ENCODE results near the gene DIPK1A.

Gene DIPK1A

GRCh38 chr1:92949937-92950817, 11.1 kb downstream of the DIPK1A start:
- no peak overlapping the region for H3K9ac ChIP-seq (ENCODE audit: low read depth, low read length)
- H3K36me3 ChIP-seq (ENCODE audit: insufficient read depth, low read length) = no peaks in the 10 kb centered on the region
- no peaks in the 10 kb centered on the region for H4K20me1 ChIP-seq (ENCODE audit: insufficient read depth, low read length)
- no peak for DNase-seq
- H3K27ac ChIP-seq (ENCODE audit: low read length) = peak overlapping the region; percentile 9
- peaks cover 62% of the 10 kb centered on the region for H3K4me1 ChIP-seq (ENCODE audit: insufficient read depth, low read length)
- no peaks in the 10 kb centered on the region for H3K27me3 ChIP-seq (ENCODE audit: insufficient read depth, low read length, poor library complexity)
- ATAC-seq (ENCODE audit: insufficient read depth, low read depth) = no peak
- H3K4me2 ChIP-seq (ENCODE audit: insufficient read depth, low read length) = no peak overlapping the region; the same call in 1 of the 2 replicates
- no peak overlapping the region for H2AFZ ChIP-seq (ENCODE audit: low read depth, low read length)
- TF ChIP-seq, protein P1, sequence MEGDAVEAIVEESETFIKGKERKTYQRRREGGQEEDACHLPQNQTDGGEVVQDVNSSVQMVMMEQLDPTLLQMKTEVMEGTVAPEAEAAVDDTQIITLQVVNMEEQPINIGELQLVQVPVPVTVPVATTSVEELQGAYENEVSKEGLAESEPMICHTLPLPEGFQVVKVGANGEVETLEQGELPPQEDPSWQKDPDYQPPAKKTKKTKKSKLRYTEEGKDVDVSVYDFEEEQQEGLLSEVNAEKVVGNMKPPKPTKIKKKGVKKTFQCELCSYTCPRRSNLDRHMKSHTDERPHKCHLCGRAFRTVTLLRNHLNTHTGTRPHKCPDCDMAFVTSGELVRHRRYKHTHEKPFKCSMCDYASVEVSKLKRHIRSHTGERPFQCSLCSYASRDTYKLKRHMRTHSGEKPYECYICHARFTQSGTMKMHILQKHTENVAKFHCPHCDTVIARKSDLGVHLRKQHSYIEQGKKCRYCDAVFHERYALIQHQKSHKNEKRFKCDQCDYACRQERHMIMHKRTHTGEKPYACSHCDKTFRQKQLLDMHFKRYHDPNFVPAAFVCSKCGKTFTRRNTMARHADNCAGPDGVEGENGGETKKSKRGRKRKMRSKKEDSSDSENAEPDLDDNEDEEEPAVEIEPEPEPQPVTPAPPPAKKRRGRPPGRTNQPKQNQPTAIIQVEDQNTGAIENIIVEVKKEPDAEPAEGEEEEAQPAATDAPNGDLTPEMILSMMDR (IDR thresholded peaks at IDR 0.05; ENCODE audit: borderline replicate concordance, extremely low read depth, low read length, poor library complexity, severe bottlenecking) = no peak
- no peak for TF ChIP-seq EZH2 (IDR thresholded peaks at IDR 0.05; ENCODE audit: borderline replicate concordance, low read depth, low read length, severe bottlenecking)
- no peak overlapping the region for H3K4me3 ChIP-seq (ENCODE audit: low read depth in 1 of 2, low read length in 2 of 2)
- H3K79me2 ChIP-seq (ENCODE audit: insufficient read depth, low read length) = peaks cover 94% of the 10 kb centered on the region
- H3K9me3 ChIP-seq (ENCODE audit: insufficient read depth, low read length, severe bottlenecking) = no peaks in the 10 kb centered on the region

- Histone ChIP-seq H3K27ac (ENCODE audit: low read length) (no peak overlapping the region), H3K4me3 (ENCODE audit: low read depth in 1 of 2, low read length in 2 of 2) (no peak overlapping the region), H2AFZ (ENCODE audit: low read depth, low read length) (no peak overlapping the region), H3K9ac (ENCODE audit: low read depth, low read length) (no peak overlapping the region), H3K4me1 (ENCODE audit: insufficient read depth, low read length) (peaks cover 59% of the 10 kb centered on the region), H3K9me3 (ENCODE audit: insufficient read depth, low read length, severe bottlenecking) (no peaks in the 10 kb centered on the region), H3K4me2 (ENCODE audit: insufficient read depth, low read length) (no peak overlapping the region), H4K20me1 (ENCODE audit: insufficient read depth, low read length) (peaks cover 5% of the 10 kb centered on the region; the same call in 1 of the 2 replicates), H3K27me3 (ENCODE audit: insufficient read depth, low read length, poor library complexity) (no peaks in the 10 kb centered on the region), H3K36me3 (ENCODE audit: insufficient read depth, low read length) (no peaks in the 10 kb centered on the region), H3K79me2 (ENCODE audit: insufficient read depth, low read length) (peaks cover 95% of the 10 kb centered on the region)
- TF ChIP-seq, protein P1 (IDR thresholded peaks at IDR 0.05; ENCODE audit: borderline replicate concordance, extremely low read depth, low read length, poor library complexity, severe bottlenecking) = no peak
- TF ChIP-seq EZH2 (IDR thresholded peaks at IDR 0.05; ENCODE audit: borderline replicate concordance, low read depth, low read length, severe bottlenecking) = no peak
- DNase-seq = no peak
- no peak for ATAC-seq (ENCODE audit: insufficient read depth, low read depth)
These were observed 13.2 kb downstream of the DIPK1A start for GRCh38 chr1:92948071-92948470.

DNA sequence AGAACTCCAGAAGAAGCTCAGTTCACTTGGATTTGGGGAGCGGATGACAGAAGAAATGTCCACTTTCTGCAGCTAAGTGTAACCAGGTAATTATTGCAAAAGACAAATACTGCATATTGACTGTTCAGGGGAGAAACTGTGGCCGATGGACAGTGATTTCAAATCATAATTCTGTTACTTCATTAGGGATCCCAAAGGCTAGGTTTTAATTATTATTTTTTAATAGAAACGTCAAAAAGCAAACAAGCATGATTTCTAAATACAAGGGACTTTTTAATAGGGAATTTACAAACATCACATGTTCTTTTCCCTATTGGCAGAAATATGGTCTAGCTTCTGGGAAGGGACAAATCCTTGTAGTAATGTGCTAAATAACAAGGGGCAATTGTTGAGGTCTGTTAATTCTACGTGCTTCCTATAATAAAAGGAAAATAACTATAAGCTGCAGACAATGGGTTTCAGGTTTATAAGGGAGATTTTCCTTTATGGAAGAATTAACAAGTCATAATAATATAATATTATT, 15.5 kb downstream of the DIPK1A start:
- H3K36me3 ChIP-seq (ENCODE audit: insufficient read depth, low read length) = no peaks in the 10 kb centered on the region
- no peaks in the 10 kb centered on the region for H3K9me3 ChIP-seq (ENCODE audit: insufficient read depth, low read length, severe bottlenecking)
- H3K27me3 ChIP-seq (ENCODE audit: insufficient read depth, low read length, poor library complexity) = no peaks in the 10 kb centered on the region
- no peak overlapping the region for H3K4me3 ChIP-seq (ENCODE audit: low read depth in 1 of 2, low read length in 2 of 2)
- H3K9ac ChIP-seq (ENCODE audit: low read depth, low read length) = no peak overlapping the region
- no peak overlapping the region for H2AFZ ChIP-seq (ENCODE audit: low read depth, low read length)
- no peak overlapping the region for H3K27ac ChIP-seq (ENCODE audit: low read length)
- TF ChIP-seq, protein P1 (IDR thresholded peaks at IDR 0.05; ENCODE audit: borderline replicate concordance, extremely low read depth, low read length, poor library complexity, severe bottlenecking) = no peak
- no peak for TF ChIP-seq EZH2 (IDR thresholded peaks at IDR 0.05; ENCODE audit: borderline replicate concordance, low read depth, low read length, severe bottlenecking)
- no peak for DNase-seq
- H3K79me2 ChIP-seq (ENCODE audit: insufficient read depth, low read length) = peaks cover 93% of the 10 kb centered on the region
- peaks cover 5% of the 10 kb centered on the region; the same call in 1 of the 2 replicates for H4K20me1 ChIP-seq (ENCODE audit: insufficient read depth, low read length)
- no peak for ATAC-seq (ENCODE audit: insufficient read depth, low read depth)
- peaks cover 36% of the 10 kb centered on the region for H3K4me1 ChIP-seq (ENCODE audit: insufficient read depth, low read length)
- H3K4me2 ChIP-seq (ENCODE audit: insufficient read depth, low read length) = no peak overlapping the region

Data from DND-41 (cell line).